ENCODE measurements around the gene BLTP1. TPM values are rescaled to one million over a fixed set of nuclear protein-coding genes. Genes with fewer than 3 reads are reported as not detected.
A peak's percentile ranks its signal among the peaks of the same experiment; 100 is the strongest.
"Not testable (repeated sequence)": the region's sequence is repeated elsewhere in the genome, so short reads cannot be mapped to it uniquely, and the experiment has no call there.

The BLTP1 gene, protein sequence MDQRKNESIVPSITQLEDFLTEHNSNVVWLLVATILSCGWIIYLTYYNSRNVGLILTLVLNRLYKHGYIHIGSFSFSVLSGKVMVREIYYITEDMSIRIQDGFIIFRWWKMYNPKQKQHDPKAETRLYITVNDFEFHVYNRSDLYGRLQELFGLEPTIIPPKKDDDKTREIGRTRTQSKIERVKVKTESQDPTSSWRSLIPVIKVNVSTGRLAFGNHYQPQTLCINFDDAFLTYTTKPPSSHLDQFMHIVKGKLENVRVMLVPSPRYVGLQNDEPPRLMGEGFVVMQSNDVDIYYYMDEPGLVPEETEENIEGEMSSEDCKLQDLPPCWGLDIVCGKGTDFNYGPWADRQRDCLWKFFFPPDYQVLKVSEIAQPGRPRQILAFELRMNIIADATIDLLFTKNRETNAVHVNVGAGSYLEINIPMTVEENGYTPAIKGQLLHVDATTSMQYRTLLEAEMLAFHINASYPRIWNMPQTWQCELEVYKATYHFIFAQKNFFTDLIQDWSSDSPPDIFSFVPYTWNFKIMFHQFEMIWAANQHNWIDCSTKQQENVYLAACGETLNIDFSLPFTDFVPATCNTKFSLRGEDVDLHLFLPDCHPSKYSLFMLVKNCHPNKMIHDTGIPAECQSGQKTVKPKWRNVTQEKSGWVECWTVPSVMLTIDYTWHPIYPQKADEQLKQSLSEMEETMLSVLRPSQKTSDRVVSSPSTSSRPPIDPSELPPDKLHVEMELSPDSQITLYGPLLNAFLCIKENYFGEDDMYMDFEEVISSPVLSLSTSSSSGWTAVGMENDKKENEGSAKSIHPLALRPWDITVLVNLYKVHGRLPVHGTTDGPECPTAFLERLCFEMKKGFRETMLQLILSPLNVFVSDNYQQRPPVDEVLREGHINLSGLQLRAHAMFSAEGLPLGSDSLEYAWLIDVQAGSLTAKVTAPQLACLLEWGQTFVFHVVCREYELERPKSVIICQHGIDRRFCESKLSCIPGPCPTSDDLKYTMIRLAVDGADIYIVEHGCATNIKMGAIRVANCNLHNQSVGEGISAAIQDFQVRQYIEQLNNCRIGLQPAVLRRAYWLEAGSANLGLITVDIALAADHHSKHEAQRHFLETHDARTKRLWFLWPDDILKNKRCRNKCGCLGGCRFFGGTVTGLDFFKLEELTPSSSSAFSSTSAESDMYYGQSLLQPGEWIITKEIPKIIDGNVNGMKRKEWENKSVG (N-terminal part only)
- 78.4 and 164 TPM in 2 replicates for total RNA-seq (2014; rRNA removed; shearing (Covaris generic); ENCODE audit: low replicate concordance)

DNA sequence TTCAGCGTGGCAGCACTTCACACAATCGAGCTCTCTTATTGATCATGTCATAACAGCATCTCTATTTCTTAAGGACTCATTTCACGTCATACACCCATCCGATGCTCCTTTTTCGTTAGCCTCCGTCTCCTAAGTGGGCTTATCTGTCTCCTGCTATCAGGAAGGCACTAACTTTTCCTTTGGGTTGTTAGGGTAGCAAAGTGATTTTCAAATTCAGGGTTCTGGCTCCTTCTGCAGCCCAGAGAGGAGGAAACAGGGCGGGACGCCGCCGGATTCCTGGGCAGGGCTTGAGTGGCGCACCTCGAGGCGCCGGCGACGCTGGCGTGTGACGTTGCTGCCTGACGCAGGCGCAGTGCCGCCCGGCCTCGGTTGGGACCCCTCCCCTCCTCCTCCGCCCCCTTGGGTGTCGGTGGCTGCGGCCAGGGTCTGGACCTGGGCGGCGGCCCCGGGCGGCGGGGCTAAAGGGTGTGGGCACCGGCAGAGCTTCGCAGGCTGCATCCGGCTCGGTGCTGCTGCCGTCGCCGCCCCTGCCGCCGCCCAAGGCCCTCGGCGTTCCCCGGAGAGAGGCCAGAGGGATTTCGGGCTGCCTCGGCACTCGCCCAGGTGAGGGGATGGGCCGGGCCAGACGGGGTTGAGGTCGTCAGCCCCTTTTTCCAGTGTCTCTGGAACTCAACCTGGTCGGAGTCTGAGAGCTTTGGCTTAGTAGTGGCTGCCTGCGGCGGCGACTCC is at the start of gene BLTP1:
Gene BLTP1 (plus strand): TSS at position 350 of the 729 bp plus-strand sequence. CDS start 18,317 bp downstream, outside the sequence.
- no peaks in the 10 kb centered on the region for H3K9me3 ChIP-seq (ENCODE audit: low read length)
- peak within 1 kb of the TSS; percentile 88 for H3K9ac ChIP-seq (ENCODE audit: low read length)
- no peaks in the 10 kb centered on the region for H3K27me3 ChIP-seq (ENCODE audit: low read length)
- H3K4me2 ChIP-seq (ENCODE audit: low read depth, low read length, poor library complexity, severe bottlenecking): peak within 1 kb of the TSS; percentile 90
- DNase-seq: peak; percentile 95
- peaks cover 30% of the 10 kb centered on the region for H3K4me1 ChIP-seq (ENCODE audit: low read length)
- H3K79me2 ChIP-seq (ENCODE audit: low read length): peaks cover 47% of the 10 kb centered on the region
- H3K36me3 ChIP-seq (ENCODE audit: insufficient read depth, low read length): peaks cover 10% of the 10 kb centered on the region
- peak within 1 kb of the TSS; percentile 93 for H3K4me3 ChIP-seq (ENCODE audit: low read length)
- H3K27ac ChIP-seq (ENCODE audit: low read length): peak within 1 kb of the TSS; percentile 70
- no peaks in the 10 kb centered on the region for H4K20me1 ChIP-seq (ENCODE audit: insufficient read depth, low read depth, low read length)
- no peaks in the 10 kb centered on the region for H3K9me2 ChIP-seq (replicated peaks; ENCODE audit: insufficient read depth, low read length)
- peak within 1 kb of the TSS; percentile 33; the same call in 1 of the 2 replicates for H2AFZ ChIP-seq (ENCODE audit: low read length)

GRCh38 chr4:122104184-122104583 is 47.9 kb upstream of the BLTP1 start:
- Histone ChIP-seq H4K20me1 (ENCODE audit: insufficient read depth, low read depth, low read length) (no peaks in the 10 kb centered on the region), H3K36me3 (ENCODE audit: insufficient read depth, low read length) (no peaks in the 10 kb centered on the region), H3K9me3 (ENCODE audit: low read length) (no peaks in the 10 kb centered on the region), H3K27ac (ENCODE audit: low read length) (no peak overlapping the region), H3K9me2 (replicated peaks; ENCODE audit: insufficient read depth, low read length) (no peaks in the 10 kb centered on the region), H3K9ac (ENCODE audit: low read length) (no peak overlapping the region), H3K4me1 (ENCODE audit: low read length) (no peaks in the 10 kb centered on the region), H3K4me3 (ENCODE audit: low read length) (no peak overlapping the region), H2AFZ (ENCODE audit: low read length) (no peak overlapping the region), H3K4me2 (ENCODE audit: low read depth, low read length, poor library complexity, severe bottlenecking) (no peak overlapping the region), H3K79me2 (ENCODE audit: low read length) (no peaks in the 10 kb centered on the region), H3K27me3 (ENCODE audit: low read length) (no peaks in the 10 kb centered on the region)
- DNase-seq: no peak

DNA sequence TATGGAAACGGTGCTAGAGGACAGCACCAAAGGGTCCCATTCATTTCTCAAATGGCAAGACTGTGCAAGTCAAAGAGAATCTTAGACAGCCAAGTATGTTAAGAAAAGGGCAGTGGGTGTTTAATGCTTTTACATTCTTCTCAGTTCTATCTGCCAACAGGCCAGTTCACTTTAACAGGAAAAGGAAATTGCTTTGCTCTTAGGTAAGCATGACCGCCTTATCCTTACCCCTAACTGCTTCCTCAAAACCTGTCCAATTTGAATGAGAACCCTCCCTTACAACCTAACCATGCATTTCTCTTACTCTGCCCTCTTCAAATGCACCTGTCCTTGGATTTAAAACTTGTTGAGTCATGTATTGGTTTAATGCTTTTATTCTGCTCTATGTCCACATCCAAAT is 44.5 kb upstream of the BLTP1 start:
- H3K4me2 ChIP-seq (ENCODE audit: low read depth, low read length, poor library complexity, severe bottlenecking): no peak overlapping the region
- H2AFZ ChIP-seq (ENCODE audit: low read length): no peak overlapping the region
- DNase-seq: no peak
- no peak overlapping the region for H3K27ac ChIP-seq (ENCODE audit: low read length)
- H3K9me2 ChIP-seq (replicated peaks; ENCODE audit: insufficient read depth, low read length): no peaks in the 10 kb centered on the region
- H3K27me3 ChIP-seq (ENCODE audit: low read length): no peaks in the 10 kb centered on the region
- no peaks in the 10 kb centered on the region for H3K79me2 ChIP-seq (ENCODE audit: low read length)
- H3K36me3 ChIP-seq (ENCODE audit: insufficient read depth, low read length): no peaks in the 10 kb centered on the region
- H3K9me3 ChIP-seq (ENCODE audit: low read length): no peaks in the 10 kb centered on the region
- no peaks in the 10 kb centered on the region for H4K20me1 ChIP-seq (ENCODE audit: insufficient read depth, low read depth, low read length)
- no peak overlapping the region for H3K9ac ChIP-seq (ENCODE audit: low read length)
- H3K4me1 ChIP-seq (ENCODE audit: low read length): no peaks in the 10 kb centered on the region
- H3K4me3 ChIP-seq (ENCODE audit: low read length): no peak overlapping the region

- not testable (repeated sequence) for H2AFZ ChIP-seq (ENCODE audit: low read length); H3K27ac ChIP-seq (ENCODE audit: low read length); H3K4me3 ChIP-seq (ENCODE audit: low read length); H3K9me3 ChIP-seq (ENCODE audit: low read length); H3K36me3 ChIP-seq (ENCODE audit: insufficient read depth, low read length); H3K27me3 ChIP-seq (ENCODE audit: low read length); DNase-seq; H3K9me2 ChIP-seq (replicated peaks; ENCODE audit: insufficient read depth, low read length); H3K9ac ChIP-seq (ENCODE audit: low read length); H3K4me1 ChIP-seq (ENCODE audit: low read length); H3K79me2 ChIP-seq (ENCODE audit: low read length); H4K20me1 ChIP-seq (ENCODE audit: insufficient read depth, low read depth, low read length); H3K4me2 ChIP-seq (ENCODE audit: low read depth, low read length, poor library complexity, severe bottlenecking)
These were observed 41.8 kb upstream of the BLTP1 start for GRCh38 chr4:122110304-122110703.

GRCh38 chr4:122117743-122118142 is 34.4 kb upstream of the BLTP1 start:
- no peaks in the 10 kb centered on the region for H3K36me3 ChIP-seq (ENCODE audit: insufficient read depth, low read length)
- no peaks in the 10 kb centered on the region for H3K9me3 ChIP-seq (ENCODE audit: low read length)
- H3K79me2 ChIP-seq (ENCODE audit: low read length): no peaks in the 10 kb centered on the region
- H3K4me2 ChIP-seq (ENCODE audit: low read depth, low read length, poor library complexity, severe bottlenecking): no peak overlapping the region
- no peak overlapping the region for H3K4me3 ChIP-seq (ENCODE audit: low read length)
- no peak overlapping the region for H3K9ac ChIP-seq (ENCODE audit: low read length)
- no peak for DNase-seq
- H3K4me1 ChIP-seq (ENCODE audit: low read length): no peaks in the 10 kb centered on the region
- no peak overlapping the region for H3K27ac ChIP-seq (ENCODE audit: low read length)
- H3K27me3 ChIP-seq (ENCODE audit: low read length): no peaks in the 10 kb centered on the region
- H4K20me1 ChIP-seq (ENCODE audit: insufficient read depth, low read depth, low read length): no peaks in the 10 kb centered on the region
- H2AFZ ChIP-seq (ENCODE audit: low read length): no peak overlapping the region
- no peaks in the 10 kb centered on the region for H3K9me2 ChIP-seq (replicated peaks; ENCODE audit: insufficient read depth, low read length)

- H2AFZ ChIP-seq (ENCODE audit: low read length): no peak overlapping the region
- H3K4me2 ChIP-seq (ENCODE audit: low read depth, low read length, poor library complexity, severe bottlenecking): no peak overlapping the region
- H3K9me3 ChIP-seq (ENCODE audit: low read length): no peaks in the 10 kb centered on the region
- H3K4me1 ChIP-seq (ENCODE audit: low read length): no peaks in the 10 kb centered on the region
- no peak for DNase-seq
- H3K36me3 ChIP-seq (ENCODE audit: insufficient read depth, low read length): no peaks in the 10 kb centered on the region
- no peaks in the 10 kb centered on the region for H3K27me3 ChIP-seq (ENCODE audit: low read length)
- no peaks in the 10 kb centered on the region for H4K20me1 ChIP-seq (ENCODE audit: insufficient read depth, low read depth, low read length)
- no peak overlapping the region for H3K4me3 ChIP-seq (ENCODE audit: low read length)
- H3K9me2 ChIP-seq (replicated peaks; ENCODE audit: insufficient read depth, low read length): no peaks in the 10 kb centered on the region
- H3K9ac ChIP-seq (ENCODE audit: low read length): no peak overlapping the region
- H3K27ac ChIP-seq (ENCODE audit: low read length): no peak overlapping the region
- no peaks in the 10 kb centered on the region for H3K79me2 ChIP-seq (ENCODE audit: low read length)
These were observed 33.9 kb upstream of the BLTP1 start for GRCh38 chr4:122118243-122118642.

- Histone ChIP-seq H3K79me2 (ENCODE audit: low read length) (no peaks in the 10 kb centered on the region), H2AFZ (ENCODE audit: low read length) (no peak overlapping the region), H3K36me3 (ENCODE audit: insufficient read depth, low read length) (no peaks in the 10 kb centered on the region), H3K9ac (ENCODE audit: low read length) (no peak overlapping the region), H3K4me2 (ENCODE audit: low read depth, low read length, poor library complexity, severe bottlenecking) (no peak overlapping the region), H3K27ac (ENCODE audit: low read length) (no peak overlapping the region), H3K9me3 (ENCODE audit: low read length) (no peaks in the 10 kb centered on the region), H3K4me3 (ENCODE audit: low read length) (no peak overlapping the region), H3K4me1 (ENCODE audit: low read length) (no peaks in the 10 kb centered on the region), H4K20me1 (ENCODE audit: insufficient read depth, low read depth, low read length) (no peaks in the 10 kb centered on the region), H3K9me2 (replicated peaks; ENCODE audit: insufficient read depth, low read length) (no peaks in the 10 kb centered on the region), H3K27me3 (ENCODE audit: low read length) (no peaks in the 10 kb centered on the region)
- DNase-seq: no peak
These were observed 32.4 kb upstream of the BLTP1 start for GRCh38 chr4:122119739-122120138.
